ENCODE measurements around the gene CCDC88C. TPM values are rescaled to one million over a fixed set of nuclear protein-coding genes. Genes with fewer than 3 reads are reported as not detected.

CCDC88C gene
- total RNA-seq, 1 donor from 2014 or later, result 68.0 TPM

GRCh38 chr14:91323031-91323430 lies 94.6 kb downstream of the CCDC88C start:
- H3K4me1 Mint-ChIP-seq (ENCODE audit: low read depth, unreplicated experiment), result peaks cover 22% of the 10 kb centered on the region
- no peak for DNase-seq
- no peak overlapping the region for H3K4me3 Mint-ChIP-seq (ENCODE audit: unreplicated experiment)
- no peaks in the 10 kb centered on the region for H3K36me3 Mint-ChIP-seq (ENCODE audit: unreplicated experiment)
- H3K27ac Mint-ChIP-seq (ENCODE audit: unreplicated experiment), result no peak overlapping the region
- TF ChIP-seq CTCF (IDR thresholded peaks at IDR 0.05; ENCODE audit: partially characterized antibody, unreplicated experiment), result no peak
- peaks cover 7% of the 10 kb centered on the region for H3K9me3 Mint-ChIP-seq (ENCODE audit: unreplicated experiment)
- H3K27me3 Mint-ChIP-seq (ENCODE audit: unreplicated experiment), result peaks cover 4% of the 10 kb centered on the region

GRCh38 chr14:91322623-91323022 lies 95.0 kb downstream of the CCDC88C start:
- H3K4me3 Mint-ChIP-seq (ENCODE audit: unreplicated experiment), result no peak overlapping the region
- H3K4me1 Mint-ChIP-seq (ENCODE audit: low read depth, unreplicated experiment), result peaks cover 22% of the 10 kb centered on the region
- no peak overlapping the region for H3K27ac Mint-ChIP-seq (ENCODE audit: unreplicated experiment)
- H3K27me3 Mint-ChIP-seq (ENCODE audit: unreplicated experiment), result peaks cover 3% of the 10 kb centered on the region
- no peak for TF ChIP-seq CTCF (IDR thresholded peaks at IDR 0.05; ENCODE audit: partially characterized antibody, unreplicated experiment)
- H3K36me3 Mint-ChIP-seq (ENCODE audit: unreplicated experiment), result no peaks in the 10 kb centered on the region
- H3K9me3 Mint-ChIP-seq (ENCODE audit: unreplicated experiment), result peaks cover 7% of the 10 kb centered on the region
- no peak for DNase-seq

- TF ChIP-seq CTCF (IDR thresholded peaks at IDR 0.05; ENCODE audit: partially characterized antibody, unreplicated experiment), result no peak
- Mint-ChIP-seq H3K4me1 (ENCODE audit: low read depth, unreplicated experiment) (peaks cover 24% of the 10 kb centered on the region), H3K27ac (ENCODE audit: unreplicated experiment) (no peak overlapping the region), H3K4me3 (ENCODE audit: unreplicated experiment) (no peak overlapping the region), H3K9me3 (ENCODE audit: unreplicated experiment) (peaks cover 11% of the 10 kb centered on the region), H3K36me3 (ENCODE audit: unreplicated experiment) (peaks cover 7% of the 10 kb centered on the region), H3K27me3 (ENCODE audit: unreplicated experiment) (peaks cover 6% of the 10 kb centered on the region)
- no peak for DNase-seq
Observed at GRCh38 chr14:91321131-91321530, 96.5 kb downstream of the CCDC88C start.

GRCh38 chr14:91320266-91320665 lies 97.4 kb downstream of the CCDC88C start:
- H3K27me3 Mint-ChIP-seq (ENCODE audit: unreplicated experiment), result peaks cover 7% of the 10 kb centered on the region
- H3K9me3 Mint-ChIP-seq (ENCODE audit: unreplicated experiment), result peaks cover 17% of the 10 kb centered on the region
- TF ChIP-seq CTCF (IDR thresholded peaks at IDR 0.05; ENCODE audit: partially characterized antibody, unreplicated experiment), result no peak
- H3K36me3 Mint-ChIP-seq (ENCODE audit: unreplicated experiment), result peaks cover 15% of the 10 kb centered on the region
- H3K4me1 Mint-ChIP-seq (ENCODE audit: low read depth, unreplicated experiment), result peaks cover 24% of the 10 kb centered on the region
- no peak for DNase-seq
- no peak overlapping the region for H3K27ac Mint-ChIP-seq (ENCODE audit: unreplicated experiment)
- no peak overlapping the region for H3K4me3 Mint-ChIP-seq (ENCODE audit: unreplicated experiment)

GRCh38 chr14:91318911-91319310 lies 98.7 kb downstream of the CCDC88C start:
- peaks cover 18% of the 10 kb centered on the region for H3K9me3 Mint-ChIP-seq (ENCODE audit: unreplicated experiment)

More at GRCh38 chr14:91318911-91319310, 98.7 kb downstream of the CCDC88C start:
- peaks cover 25% of the 10 kb centered on the region for H3K36me3 Mint-ChIP-seq (ENCODE audit: unreplicated experiment)
- DNase-seq, result no peak
- no peak overlapping the region for H3K4me3 Mint-ChIP-seq (ENCODE audit: unreplicated experiment)
- H3K27ac Mint-ChIP-seq (ENCODE audit: unreplicated experiment), result no peak overlapping the region
- TF ChIP-seq CTCF (IDR thresholded peaks at IDR 0.05; ENCODE audit: partially characterized antibody, unreplicated experiment), result no peak
- peaks cover 7% of the 10 kb centered on the region for H3K27me3 Mint-ChIP-seq (ENCODE audit: unreplicated experiment)
- H3K4me1 Mint-ChIP-seq (ENCODE audit: low read depth, unreplicated experiment), result peaks cover 12% of the 10 kb centered on the region

Measured in glutamatergic neuron (in vitro differentiated cells).